HepG2 (cell line): ENCODE results near the gene LSM3. TPM values are rescaled to one million over a fixed set of nuclear protein-coding genes. Genes with fewer than 3 reads are reported as not detected.

ENCODE experiments used
- AGO2 ChIP-seq: fragments of 200-400 bp; formaldehyde crosslinking; optimal IDR thresholded peaks from 2 replicates; pipeline ENCODE3; 2017; ENCODE audit warnings: mild to moderate bottlenecking, low read depth, low read length, moderate library complexity
- BRCA1 ChIP-seq: sonication (generic); formaldehyde crosslinking; IDR thresholded peaks from 2 replicates; pipeline ENCODE4 v1.4.0; 2020; ENCODE audit warnings: missing genetic modification reagents
- CBFB ChIP-seq: sonication (generic); formaldehyde crosslinking; IDR thresholded peaks from 2 replicates; pipeline ENCODE4 v1.4.0; 2020; ENCODE audit warnings: missing genetic modification reagents
- FOXK2 ChIP-seq: fragments of 450-650 bp; IDR thresholded peaks from 2 replicates; pipeline ENCODE4 v1.6.1; 2016
- MED1 ChIP-seq: sonication (generic); formaldehyde crosslinking; IDR thresholded peaks from 2 replicates; pipeline ENCODE4 v1.4.0; 2020; ENCODE audit warnings: missing genetic modification reagents
- NR2F1 ChIP-seq, 2 experiments: fragments of 450-650 bp in 1 of 2; formaldehyde crosslinking in 1 of 2; IDR thresholded peaks; 2 replicates each; pipeline versions ENCODE4 v1.5.0 to v1.6.1; 2016 to 2020; ENCODE audit warnings: mild to moderate bottlenecking in 1 of 2, missing compliant biosample characterization in 1 of 2, missing genetic modification reagents in 1 of 2, moderate library complexity in 1 of 2
- RBAK ChIP-seq: sonication (generic); formaldehyde crosslinking; IDR thresholded peaks from 2 replicates; pipeline ENCODE4 v1.5.1; 2020; ENCODE audit warnings: mild to moderate bottlenecking, missing genetic modification reagents
- THAP11 ChIP-seq: IDR thresholded peaks from 2 replicates; pipeline ENCODE4 v1.6.1; 2016; ENCODE audit warnings: missing biosample characterization, missing genetic modification reagents
- ZFX ChIP-seq: sonication (generic); formaldehyde crosslinking; IDR thresholded peaks from 2 replicates; pipeline ENCODE4 v1.4.0; 2020; ENCODE audit warnings: mild to moderate bottlenecking, low read depth, missing genetic modification reagents, moderate library complexity
- ZNF343 ChIP-seq: sonication (generic); formaldehyde crosslinking; IDR thresholded peaks from 2 replicates; pipeline ENCODE4 v1.4.0; 2020; ENCODE audit warnings: mild to moderate bottlenecking, missing genetic modification reagents
- polyA plus RNA-seq, 8 experiments: library from polyadenylated mRNA; depleted of rRNA in 3 of 8; stranded (reverse) in 7 of 8; unstranded in 1 of 8; fragments of >200 nt; fragmentation: Illumina TruSeq in 4 of 8; extraction: Trizol in 4 of 8; gene quantifications; 2 replicates each; pipeline versions ENCODE4 v1.2.1 to v1.2.3, GENCODE V29; 2011 to 2016; ENCODE audit warnings: low read depth in 4 of 8, missing spikeins in 1 of 8, mixed read lengths in 1 of 8; ENCODE audit not compliant: insufficient read depth in 1 of 8
- total RNA-seq, 5 experiments: library from RNA; depleted of rRNA; stranded (reverse); fragments of >200 nt; fragmentation: Illumina TruSeq; extraction: Trizol; gene quantifications; 2 replicates each; pipeline ENCODE4 v1.2.3, GENCODE V29; 2016; ENCODE audit warnings: low read depth in 1 of 5
- TF ChIP-seq, protein P1 (sequence below): sonication (generic); formaldehyde crosslinking; IDR thresholded peaks from 2 replicates; pipeline ENCODE4 v1.4.0; 2020; ENCODE audit warnings: mild to moderate bottlenecking, missing genetic modification reagents, borderline replicate concordance
- TF ChIP-seq, protein P2 (sequence below): sonication (generic); formaldehyde crosslinking; IDR thresholded peaks from 2 replicates; pipeline ENCODE4 v1.8.1; 2023; ENCODE audit warnings: missing genetic modification reagents, mild to moderate bottlenecking, borderline replicate concordance
- TF ChIP-seq, protein P3 (sequence below): IDR thresholded peaks from 2 replicates; pipeline ENCODE4 v1.6.1; 2012; ENCODE audit warnings: low read depth, low read length, improper control_type of control experiment
- TF ChIP-seq, protein P4 (sequence below): sonication (generic); formaldehyde crosslinking; IDR thresholded peaks from 2 replicates; pipeline ENCODE4 v1.5.0; 2020; ENCODE audit warnings: missing genetic modification reagents
- TF ChIP-seq, protein P5 (sequence below): sonication (generic); formaldehyde crosslinking; IDR thresholded peaks from 2 replicates; pipeline ENCODE4 v1.4.0; 2020; ENCODE audit warnings: missing genetic modification reagents
- TF ChIP-seq, protein P6 (sequence below): sonication (generic); formaldehyde crosslinking; conservative IDR thresholded peaks from 2 replicates; pipeline ENCODE4 v1.5.0; 2020; ENCODE audit warnings: missing genetic modification reagents

LSM3 gene
- total and polyA plus RNA-seq, 2 of the 13 experiments (the other 11 are each of a cell fraction or from before 2014, with no cell fraction given) = 5.1 to 19.4 TPM

DNA sequence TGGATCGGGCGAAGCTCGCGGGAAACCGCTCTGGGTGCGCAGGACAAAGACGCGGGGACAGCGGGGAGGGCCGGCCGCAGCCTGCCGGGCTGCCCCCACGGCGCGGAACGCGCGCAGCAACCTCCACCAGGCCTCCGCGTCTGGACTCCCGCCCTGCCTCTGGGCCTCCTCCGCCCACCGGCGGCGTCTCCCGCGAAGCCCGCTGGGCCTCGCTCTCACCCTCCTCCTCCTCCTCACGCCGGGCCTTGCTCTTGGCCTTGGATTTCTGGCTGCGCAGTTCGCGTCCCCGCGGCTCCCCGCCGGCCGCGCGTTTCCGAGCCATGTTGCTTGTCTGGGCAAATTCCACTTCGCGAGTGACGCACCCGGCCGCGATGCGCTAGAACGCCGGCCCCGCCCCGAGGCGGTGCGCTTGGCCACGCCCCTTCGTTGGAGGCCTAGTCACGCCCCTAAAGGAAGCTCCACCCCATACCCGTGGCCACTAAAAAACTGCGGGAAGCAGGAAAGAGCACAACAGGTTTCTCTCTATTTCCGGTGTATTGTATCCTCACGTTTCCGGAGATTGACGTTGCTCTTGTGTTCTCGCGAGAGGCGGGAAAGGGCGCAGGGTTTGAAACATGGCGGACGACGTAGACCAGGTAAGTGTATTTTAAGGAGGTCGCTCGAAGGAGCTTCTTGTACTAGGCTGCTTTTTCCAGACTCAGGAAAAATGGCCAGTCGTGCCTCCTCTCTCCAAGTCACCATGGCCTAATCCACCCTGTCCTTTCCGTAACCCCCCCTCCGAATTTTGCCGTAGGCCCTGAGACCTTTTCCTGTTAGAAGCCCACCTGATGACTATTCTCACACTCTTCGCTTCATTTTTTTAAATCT lies at the start of gene LSM3, which contains the start of gene XPC (continued):
- TF ChIP-seq, protein P1, sequence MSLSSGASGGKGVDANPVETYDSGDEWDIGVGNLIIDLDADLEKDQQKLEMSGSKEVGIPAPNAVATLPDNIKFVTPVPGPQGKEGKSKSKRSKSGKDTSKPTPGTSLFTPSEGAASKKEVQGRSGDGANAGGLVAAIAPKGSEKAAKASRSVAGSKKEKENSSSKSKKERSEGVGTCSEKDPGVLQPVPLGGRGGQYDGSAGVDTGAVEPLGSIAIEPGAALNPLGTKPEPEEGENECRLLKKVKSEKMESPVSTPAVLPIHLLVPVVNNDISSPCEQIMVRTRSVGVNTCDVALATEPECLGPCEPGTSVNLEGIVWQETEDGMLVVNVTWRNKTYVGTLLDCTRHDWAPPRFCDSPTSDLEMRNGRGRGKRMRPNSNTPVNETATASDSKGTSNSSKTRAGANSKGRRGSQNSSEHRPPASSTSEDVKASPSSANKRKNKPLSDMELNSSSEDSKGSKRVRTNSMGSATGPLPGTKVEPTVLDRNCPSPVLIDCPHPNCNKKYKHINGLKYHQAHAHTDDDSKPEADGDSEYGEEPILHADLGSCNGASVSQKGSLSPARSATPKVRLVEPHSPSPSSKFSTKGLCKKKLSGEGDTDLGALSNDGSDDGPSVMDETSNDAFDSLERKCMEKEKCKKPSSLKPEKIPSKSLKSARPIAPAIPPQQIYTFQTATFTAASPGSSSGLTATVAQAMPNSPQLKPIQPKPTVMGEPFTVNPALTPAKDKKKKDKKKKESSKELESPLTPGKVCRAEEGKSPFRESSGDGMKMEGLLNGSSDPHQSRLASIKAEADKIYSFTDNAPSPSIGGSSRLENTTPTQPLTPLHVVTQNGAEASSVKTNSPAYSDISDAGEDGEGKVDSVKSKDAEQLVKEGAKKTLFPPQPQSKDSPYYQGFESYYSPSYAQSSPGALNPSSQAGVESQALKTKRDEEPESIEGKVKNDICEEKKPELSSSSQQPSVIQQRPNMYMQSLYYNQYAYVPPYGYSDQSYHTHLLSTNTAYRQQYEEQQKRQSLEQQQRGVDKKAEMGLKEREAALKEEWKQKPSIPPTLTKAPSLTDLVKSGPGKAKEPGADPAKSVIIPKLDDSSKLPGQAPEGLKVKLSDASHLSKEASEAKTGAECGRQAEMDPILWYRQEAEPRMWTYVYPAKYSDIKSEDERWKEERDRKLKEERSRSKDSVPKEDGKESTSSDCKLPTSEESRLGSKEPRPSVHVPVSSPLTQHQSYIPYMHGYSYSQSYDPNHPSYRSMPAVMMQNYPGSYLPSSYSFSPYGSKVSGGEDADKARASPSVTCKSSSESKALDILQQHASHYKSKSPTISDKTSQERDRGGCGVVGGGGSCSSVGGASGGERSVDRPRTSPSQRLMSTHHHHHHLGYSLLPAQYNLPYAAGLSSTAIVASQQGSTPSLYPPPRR (CRISPR knock-in tag) = 0 out of 2 replicates have a peak, but pooled peaks have one; percentile 18
- TF ChIP-seq, protein P2, sequence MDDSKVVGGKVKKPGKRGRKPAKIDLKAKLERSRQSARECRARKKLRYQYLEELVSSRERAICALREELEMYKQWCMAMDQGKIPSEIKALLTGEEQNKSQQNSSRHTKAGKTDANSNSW = peak; percentile 93; the same call in 1 of the 2 replicates
- TF ChIP-seq AGO2 (peak; percentile 91), THAP11 (CRISPR knock-in tag) (peak; percentile 94), ZNF343 (CRISPR knock-in tag) (peak; percentile 94; the same call in 1 of the 2 replicates), FOXK2 (peak; percentile 84), NR2F1 (CRISPR knock-in tag; IDR thresholded peaks at IDR 0.05) (no peak), RBAK (CRISPR knock-in tag) (no peak), ZFX (peak; percentile 99), MED1 (peak; percentile 54; the same call in 1 of the 2 replicates), BRCA1 (CRISPR knock-in tag) (peak; percentile 91; the same call in 1 of the 2 replicates), CBFB (no peak)
- TF ChIP-seq, protein P3, sequence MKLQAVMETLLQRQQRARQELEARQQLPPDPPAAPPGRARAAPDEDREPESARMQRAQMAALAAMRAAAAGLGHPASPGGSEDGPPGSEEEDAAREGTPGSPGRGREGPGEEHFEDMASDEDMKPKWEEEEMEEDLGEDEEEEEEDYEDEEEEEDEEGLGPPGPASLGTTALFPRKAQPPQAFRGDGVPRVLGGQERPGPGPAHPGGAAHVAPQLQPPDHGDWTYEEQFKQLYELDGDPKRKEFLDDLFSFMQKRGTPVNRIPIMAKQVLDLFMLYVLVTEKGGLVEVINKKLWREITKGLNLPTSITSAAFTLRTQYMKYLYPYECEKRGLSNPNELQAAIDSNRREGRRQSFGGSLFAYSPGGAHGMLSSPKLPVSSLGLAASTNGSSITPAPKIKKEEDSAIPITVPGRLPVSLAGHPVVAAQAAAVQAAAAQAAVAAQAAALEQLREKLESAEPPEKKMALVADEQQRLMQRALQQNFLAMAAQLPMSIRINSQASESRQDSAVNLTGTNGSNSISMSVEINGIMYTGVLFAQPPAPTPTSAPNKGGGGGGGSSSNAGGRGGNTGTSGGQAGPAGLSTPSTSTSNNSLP = no peak
- TF ChIP-seq, protein P4, sequence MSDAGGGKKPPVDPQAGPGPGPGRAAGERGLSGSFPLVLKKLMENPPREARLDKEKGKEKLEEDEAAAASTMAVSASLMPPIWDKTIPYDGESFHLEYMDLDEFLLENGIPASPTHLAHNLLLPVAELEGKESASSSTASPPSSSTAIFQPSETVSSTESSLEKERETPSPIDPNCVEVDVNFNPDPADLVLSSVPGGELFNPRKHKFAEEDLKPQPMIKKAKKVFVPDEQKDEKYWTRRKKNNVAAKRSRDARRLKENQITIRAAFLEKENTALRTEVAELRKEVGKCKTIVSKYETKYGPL (CRISPR knock-in tag) = 0 out of 2 replicates have a peak, but pooled peaks have one; percentile 17
- TF ChIP-seq, protein P5, sequence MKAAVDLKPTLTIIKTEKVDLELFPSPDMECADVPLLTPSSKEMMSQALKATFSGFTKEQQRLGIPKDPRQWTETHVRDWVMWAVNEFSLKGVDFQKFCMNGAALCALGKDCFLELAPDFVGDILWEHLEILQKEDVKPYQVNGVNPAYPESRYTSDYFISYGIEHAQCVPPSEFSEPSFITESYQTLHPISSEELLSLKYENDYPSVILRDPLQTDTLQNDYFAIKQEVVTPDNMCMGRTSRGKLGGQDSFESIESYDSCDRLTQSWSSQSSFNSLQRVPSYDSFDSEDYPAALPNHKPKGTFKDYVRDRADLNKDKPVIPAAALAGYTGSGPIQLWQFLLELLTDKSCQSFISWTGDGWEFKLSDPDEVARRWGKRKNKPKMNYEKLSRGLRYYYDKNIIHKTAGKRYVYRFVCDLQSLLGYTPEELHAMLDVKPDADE = no peak
- TF ChIP-seq, protein P6, sequence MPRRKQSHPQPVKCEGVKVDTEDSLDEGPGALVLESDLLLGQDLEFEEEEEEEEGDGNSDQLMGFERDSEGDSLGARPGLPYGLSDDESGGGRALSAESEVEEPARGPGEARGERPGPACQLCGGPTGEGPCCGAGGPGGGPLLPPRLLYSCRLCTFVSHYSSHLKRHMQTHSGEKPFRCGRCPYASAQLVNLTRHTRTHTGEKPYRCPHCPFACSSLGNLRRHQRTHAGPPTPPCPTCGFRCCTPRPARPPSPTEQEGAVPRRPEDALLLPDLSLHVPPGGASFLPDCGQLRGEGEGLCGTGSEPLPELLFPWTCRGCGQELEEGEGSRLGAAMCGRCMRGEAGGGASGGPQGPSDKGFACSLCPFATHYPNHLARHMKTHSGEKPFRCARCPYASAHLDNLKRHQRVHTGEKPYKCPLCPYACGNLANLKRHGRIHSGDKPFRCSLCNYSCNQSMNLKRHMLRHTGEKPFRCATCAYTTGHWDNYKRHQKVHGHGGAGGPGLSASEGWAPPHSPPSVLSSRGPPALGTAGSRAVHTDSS (CRISPR knock-in tag) = no peak
